ENCODE results near the gene STBD1. TPM values are rescaled to one million over a fixed set of nuclear protein-coding genes. Genes with fewer than 3 reads are reported as not detected.
"Not testable (repeated sequence)": the region's sequence is repeated elsewhere in the genome, so short reads cannot be mapped to it uniquely, and the experiment has no call there.

The STBD1 gene
- total and polyA plus RNA-seq, 8 donors = 2.2 to 9.0 (median 2.7) TPM

DNA sequence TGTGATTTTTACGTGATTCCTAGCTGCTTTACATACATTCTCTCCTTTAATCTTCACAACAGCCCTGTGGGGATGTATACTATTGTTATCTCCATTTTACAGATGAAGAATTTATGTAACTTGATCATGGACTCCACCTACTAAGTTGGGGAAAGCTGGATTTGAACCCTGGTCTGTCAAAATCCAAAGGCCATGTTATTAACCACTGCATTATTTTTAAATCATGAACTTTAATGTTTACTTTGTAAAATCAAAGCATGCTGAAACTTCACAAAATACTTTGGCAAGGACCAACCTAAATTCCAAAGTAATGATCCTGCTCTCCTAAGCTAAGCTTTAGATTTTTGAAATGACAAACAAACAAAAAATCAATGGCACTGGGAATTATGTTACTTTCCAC, 28.9 kb upstream of the STBD1 start:
- no peak overlapping the region for H3K27ac ChIP-seq
- TF ChIP-seq, protein P1, sequence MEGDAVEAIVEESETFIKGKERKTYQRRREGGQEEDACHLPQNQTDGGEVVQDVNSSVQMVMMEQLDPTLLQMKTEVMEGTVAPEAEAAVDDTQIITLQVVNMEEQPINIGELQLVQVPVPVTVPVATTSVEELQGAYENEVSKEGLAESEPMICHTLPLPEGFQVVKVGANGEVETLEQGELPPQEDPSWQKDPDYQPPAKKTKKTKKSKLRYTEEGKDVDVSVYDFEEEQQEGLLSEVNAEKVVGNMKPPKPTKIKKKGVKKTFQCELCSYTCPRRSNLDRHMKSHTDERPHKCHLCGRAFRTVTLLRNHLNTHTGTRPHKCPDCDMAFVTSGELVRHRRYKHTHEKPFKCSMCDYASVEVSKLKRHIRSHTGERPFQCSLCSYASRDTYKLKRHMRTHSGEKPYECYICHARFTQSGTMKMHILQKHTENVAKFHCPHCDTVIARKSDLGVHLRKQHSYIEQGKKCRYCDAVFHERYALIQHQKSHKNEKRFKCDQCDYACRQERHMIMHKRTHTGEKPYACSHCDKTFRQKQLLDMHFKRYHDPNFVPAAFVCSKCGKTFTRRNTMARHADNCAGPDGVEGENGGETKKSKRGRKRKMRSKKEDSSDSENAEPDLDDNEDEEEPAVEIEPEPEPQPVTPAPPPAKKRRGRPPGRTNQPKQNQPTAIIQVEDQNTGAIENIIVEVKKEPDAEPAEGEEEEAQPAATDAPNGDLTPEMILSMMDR (IDR thresholded peaks at IDR 0.05) = no peak
- DNase-seq = no peak
- H3K27me3 ChIP-seq = no peaks in the 10 kb centered on the region
- H3K4me3 ChIP-seq = no peak overlapping the region
- no peak for ATAC-seq
- H3K4me1 ChIP-seq = peaks cover 0 to 11% of the 10 kb centered on the region in 2 donors
- no peaks in the 10 kb centered on the region for H3K36me3 ChIP-seq
- no peaks in the 10 kb centered on the region for H3K9me3 ChIP-seq
- intact Hi-C loops (cut with DNase I) = no loop called here

DNA sequence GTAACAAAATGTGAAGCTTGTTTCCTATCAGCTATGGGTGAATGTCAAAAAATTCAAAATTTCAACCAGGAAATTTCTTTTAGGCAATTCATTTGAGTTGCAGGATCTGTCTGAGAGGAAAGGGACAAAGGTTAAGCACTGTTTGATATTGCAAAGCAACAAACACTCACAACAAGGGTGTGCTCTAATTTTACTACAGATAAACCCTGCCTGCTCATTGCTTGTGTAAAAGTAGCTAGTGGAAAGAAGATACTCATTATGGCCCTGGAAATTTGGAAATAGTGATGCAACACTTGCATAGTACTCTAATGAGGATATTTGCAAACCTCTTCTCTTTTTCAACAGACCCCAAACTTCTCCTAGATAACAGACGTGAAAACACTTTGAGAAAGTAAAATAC, 27.9 kb upstream of the STBD1 start:
- Histone ChIP-seq H3K4me1 (peaks cover 0 to 11% of the 10 kb centered on the region in 2 donors), H3K36me3 (no peaks in the 10 kb centered on the region), H3K27ac (peak overlapping the region in 1 of 2 donors; percentile 7), H3K4me3 (no peak overlapping the region), H3K9me3 (no peaks in the 10 kb centered on the region), H3K27me3 (no peaks in the 10 kb centered on the region)
- intact Hi-C loops (cut with DNase I) = no loop called here
- TF ChIP-seq, protein P1 (IDR thresholded peaks at IDR 0.05) = no peak
- DNase-seq (no peak), ATAC-seq (no peak)

DNA sequence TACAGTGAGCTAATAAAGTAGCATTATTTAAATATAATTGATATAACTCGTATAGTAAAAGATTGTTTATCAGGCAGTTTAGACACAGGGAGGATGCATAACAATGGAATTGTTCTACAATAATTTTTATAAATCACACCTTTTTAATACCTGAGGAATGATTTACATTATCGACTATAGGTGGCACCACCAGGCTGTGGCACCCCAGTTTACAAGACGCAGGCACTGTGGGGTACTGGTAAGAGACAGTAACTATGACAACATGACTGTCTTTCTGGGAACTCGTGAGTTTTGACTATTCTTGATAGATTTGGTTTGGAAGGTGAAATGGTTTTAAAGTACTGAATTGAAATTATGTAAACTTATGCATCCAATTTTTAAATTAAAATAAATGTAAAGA, 27.1 kb upstream of the STBD1 start:
- TF ChIP-seq, protein P1 (IDR thresholded peaks at IDR 0.05) = no peak
- peaks cover 0 to 11% of the 10 kb centered on the region in 2 donors for H3K4me1 ChIP-seq
- no peaks in the 10 kb centered on the region for H3K9me3 ChIP-seq
- H3K4me3 ChIP-seq = no peak overlapping the region
- H3K36me3 ChIP-seq = no peaks in the 10 kb centered on the region
- H3K27me3 ChIP-seq = no peaks in the 10 kb centered on the region
- DNase-seq (no peak), ATAC-seq (no peak)
- no peak overlapping the region for H3K27ac ChIP-seq
- intact Hi-C loops (cut with DNase I) = no loop called here

DNA sequence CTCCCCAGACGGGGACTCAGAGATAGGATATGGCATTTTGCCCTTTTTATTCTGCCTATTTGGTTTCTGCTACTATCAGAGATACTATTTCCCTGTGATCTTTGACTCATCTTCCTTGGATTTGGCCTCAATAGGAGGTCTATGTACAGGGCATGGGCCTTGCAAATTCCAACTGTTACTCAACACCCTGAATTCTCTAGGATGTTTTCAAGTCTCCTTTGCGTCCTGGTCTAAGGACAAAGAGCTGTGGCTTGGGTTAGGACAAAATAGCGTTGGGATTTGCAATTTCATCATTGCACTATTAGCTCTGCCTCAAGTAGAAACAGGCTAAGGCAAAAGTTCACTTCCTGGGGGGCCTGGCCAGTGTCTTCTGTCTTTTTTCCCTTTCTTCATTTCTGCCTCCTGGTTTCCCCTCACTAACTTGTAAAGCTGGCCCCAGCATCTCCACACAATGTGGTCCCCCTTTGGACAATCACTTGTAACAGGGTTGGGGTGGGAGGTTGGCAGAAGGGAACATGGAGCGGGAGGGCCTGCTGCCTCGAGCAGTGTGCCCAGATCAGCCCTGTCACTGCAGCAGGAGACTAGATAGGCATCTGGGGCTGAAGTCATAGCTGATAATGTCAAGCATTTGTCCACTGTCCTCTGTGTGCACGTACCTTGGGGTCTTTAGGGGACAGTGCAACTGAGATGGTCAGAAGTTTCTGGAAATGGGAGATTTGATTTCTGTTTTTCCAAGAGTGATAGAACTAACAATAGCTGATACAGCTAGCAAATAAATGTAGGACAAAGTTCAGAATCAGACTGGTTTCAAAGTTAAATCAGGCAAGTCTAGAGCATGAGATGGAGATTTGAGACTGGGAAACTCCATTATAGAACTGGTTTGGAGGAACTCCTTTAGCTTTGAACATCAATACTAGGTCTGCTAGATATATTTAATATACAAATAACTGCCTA, 25.8 kb upstream of the STBD1 start:
- TF ChIP-seq, protein P1 (IDR thresholded peaks at IDR 0.05) = no peak
- DNase-seq (no peak), ATAC-seq (no peak)
- H3K4me3 ChIP-seq = no peak overlapping the region
- peaks cover 0 to 11% of the 10 kb centered on the region in 2 donors for H3K4me1 ChIP-seq
- no peaks in the 10 kb centered on the region for H3K36me3 ChIP-seq
- H3K27ac ChIP-seq = no peak overlapping the region
- no peaks in the 10 kb centered on the region for H3K27me3 ChIP-seq
- intact Hi-C loops (cut with DNase I) = no loop called here
- H3K9me3 ChIP-seq = peaks cover 0 to under 1% of the 10 kb centered on the region in 2 donors

DNA sequence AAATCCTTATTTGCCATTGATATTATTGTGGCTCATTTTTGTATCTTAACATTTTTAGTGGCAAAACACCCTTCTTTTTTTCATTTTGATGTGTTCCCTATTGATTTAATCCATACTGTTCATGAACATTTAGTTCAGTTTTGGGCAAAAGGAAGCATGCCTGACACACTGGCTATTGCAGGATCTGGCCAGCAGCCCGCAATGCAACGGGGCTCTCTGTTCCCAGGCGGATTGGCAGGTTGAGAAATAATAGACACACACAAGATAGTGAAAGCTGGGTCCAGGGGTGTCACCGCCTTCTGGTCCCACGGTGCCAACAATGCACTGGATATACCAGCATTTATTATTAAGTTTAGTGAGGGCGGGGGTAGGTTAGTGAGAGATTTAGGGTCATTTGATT, 24.9 kb upstream of the STBD1 start:
- ATAC-seq; H3K36me3 ChIP-seq; H3K9me3 ChIP-seq; H3K4me3 ChIP-seq; DNase-seq; H3K27ac ChIP-seq; intact Hi-C loops (cut with DNase I); H3K27me3 ChIP-seq: not testable (repeated sequence)
- peaks cover 0 to 11% of the 10 kb centered on the region in 2 donors for H3K4me1 ChIP-seq
